C4-2B (cell line): Measurements from ENCODE around the gene ZNF471.

Experiments used
- CTCF ChIP-seq: fragments of 450-650 bp; conservative IDR thresholded peaks from 2 replicates; pipeline ENCODE4 v1.5.1; 2017; ENCODE audit warnings: mild to moderate bottlenecking
- ZFX ChIP-seq: fragments of 450-650 bp; IDR thresholded peaks from 2 replicates; pipeline ENCODE4 v1.6.1; 2017

DNA sequence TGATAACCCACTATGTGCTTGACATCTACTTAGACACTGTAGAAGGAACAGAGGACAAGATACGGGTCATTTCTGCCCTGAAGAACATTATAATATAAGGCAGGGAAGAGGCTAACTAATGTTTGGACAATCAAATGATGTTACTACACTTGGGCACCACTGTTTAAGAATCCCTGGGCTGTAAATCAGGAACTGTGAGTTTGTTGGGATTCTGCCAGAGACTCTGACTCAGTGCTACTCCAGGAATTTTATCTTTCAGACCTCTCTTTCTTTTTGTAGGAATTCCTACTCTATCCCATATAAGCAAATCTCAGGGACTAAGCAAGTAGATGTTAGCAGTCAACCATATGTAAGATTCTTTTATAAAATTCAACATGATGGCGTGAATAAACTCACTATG, 3.1 kb upstream of the ZNF471 start:
- TF ChIP-seq CTCF (no peak), ZFX (no peak)
